Amniotic stem cell (primary cell): Measurements from ENCODE around the gene BANF1.

Experiments
- DNase-seq: peaks from one replicate; lab custom pipeline; 2025; lab: John Stamatoyannopoulos, UW

Gene BANF1

GRCh38 chr11:66039765-66040164 is 37.5 kb downstream of the BANF1 start:
- no peak for DNase-seq

- DNase-seq: no peak
Observed at GRCh38 chr11:66042227-66042995, 40.1 kb downstream of the BANF1 start.

- no peak for DNase-seq
Observed at GRCh38 chr11:66042996-66043906, 40.9 kb downstream of the BANF1 start.

- DNase-seq: no peak
Observed at GRCh38 chr11:66044757-66045156, 42.5 kb downstream of the BANF1 start.

GRCh38 chr11:66045177-66045639 is 42.9 kb downstream of the BANF1 start:
- peak; percentile 65 for DNase-seq

GRCh38 chr11:66046901-66047300 is 44.6 kb downstream of the BANF1 start:
- DNase-seq: no peak

- DNase-seq: no peak
Observed at GRCh38 chr11:66047541-66048365, 45.5 kb downstream of the BANF1 start.

GRCh38 chr11:66048547-66049323 is 46.4 kb downstream of the BANF1 start, which contains the start of gene GAL3ST3:
TSS of gene GAL3ST3 (minus strand) at chr11:66049161. CDS start at chr11:66045415, 3,746 bp downstream.
- DNase-seq: no peak

- no peak for DNase-seq
Observed at GRCh38 chr11:66050581-66051231, 48.4 kb downstream of the BANF1 start.

GRCh38 chr11:66051371-66051765 is 49.1 kb downstream of the BANF1 start:
- DNase-seq: no peak

- peak; percentile 95 for DNase-seq
Observed at GRCh38 chr11:66051766-66052663, 49.7 kb downstream of the BANF1 start, which contains the start of gene SF3B2. TSS of gene SF3B2 (plus strand) at chr11:66052364. CDS start at chr11:66052385, 21 bp downstream.

GRCh38 chr11:66052664-66052982 is 50.3 kb downstream of the BANF1 start:
- no peak for DNase-seq
